ENCODE results near the gene POGLUT2.
"Not testable (repeated sequence)": the region's sequence is repeated elsewhere in the genome, so short reads cannot be mapped to it uniquely, and the experiment has no call there.

Gene POGLUT2

GRCh38 chr13:102805680-102806079, 6.9 kb upstream of the POGLUT2 start:
- no peak for DNase-seq

- DNase-seq: peak; percentile 24
Measured at GRCh38 chr13:102800145-102801041, 1.6 kb upstream of the POGLUT2 start.

- no peak for DNase-seq
Measured at GRCh38 chr13:102799426-102800144, 809 bp upstream of the POGLUT2 start.

GRCh38 chr13:102793611-102794355, 5.0 kb downstream of the POGLUT2 start:
- DNase-seq: no peak

- no peak for DNase-seq
Measured at GRCh38 chr13:102792396-102792795, 6.4 kb downstream of the POGLUT2 start.

- no peak for DNase-seq
Measured at GRCh38 chr13:102788683-102789082, 10.1 kb downstream of the POGLUT2 start.

- no peak for DNase-seq
Measured at GRCh38 chr13:102784483-102784882, 14.3 kb downstream of the POGLUT2 start.

GRCh38 chr13:102781591-102781990, 17.2 kb downstream of the POGLUT2 start:
- DNase-seq: no peak

- DNase-seq: not testable (repeated sequence)
Measured at GRCh38 chr13:102780656-102781055, 18.1 kb downstream of the POGLUT2 start.

GRCh38 chr13:102779436-102780159, 19.2 kb downstream of the POGLUT2 start:
- DNase-seq: no peak

- DNase-seq: no peak
Measured at GRCh38 chr13:102777736-102778135, 21.0 kb downstream of the POGLUT2 start.

GRCh38 chr13:102776271-102776670, 22.5 kb downstream of the POGLUT2 start:
- no peak for DNase-seq

- no peak for DNase-seq
Measured at GRCh38 chr13:102774591-102775520, 23.9 kb downstream of the POGLUT2 start.

GRCh38 chr13:102774214-102774568, 24.6 kb downstream of the POGLUT2 start:
- DNase-seq: no peak

- peak; percentile 14 for DNase-seq
Measured at GRCh38 chr13:102773441-102774213, 25.1 kb downstream of the POGLUT2 start, which contains the start of gene TEX30. TSS of gene TEX30 (minus strand) at chr13:102773786. CDS start at chr13:102770026, 3,760 bp downstream.

- no peak for DNase-seq
Measured at GRCh38 chr13:102772042-102772425, 26.7 kb downstream of the POGLUT2 start.

- no peak for DNase-seq
Measured at GRCh38 chr13:102771298-102772041, 27.3 kb downstream of the POGLUT2 start.

GRCh38 chr13:102770435-102770834, 28.3 kb downstream of the POGLUT2 start:
- no peak for DNase-seq

- DNase-seq: no peak
Measured at GRCh38 chr13:102769679-102770078, 29.1 kb downstream of the POGLUT2 start.

- DNase-seq: no peak
Measured at GRCh38 chr13:102768909-102769308, 29.9 kb downstream of the POGLUT2 start.

All from NCI-H1694 (cell line).